Measurements from ENCODE around the gene SHISA9.

The SHISA9 gene

DNA sequence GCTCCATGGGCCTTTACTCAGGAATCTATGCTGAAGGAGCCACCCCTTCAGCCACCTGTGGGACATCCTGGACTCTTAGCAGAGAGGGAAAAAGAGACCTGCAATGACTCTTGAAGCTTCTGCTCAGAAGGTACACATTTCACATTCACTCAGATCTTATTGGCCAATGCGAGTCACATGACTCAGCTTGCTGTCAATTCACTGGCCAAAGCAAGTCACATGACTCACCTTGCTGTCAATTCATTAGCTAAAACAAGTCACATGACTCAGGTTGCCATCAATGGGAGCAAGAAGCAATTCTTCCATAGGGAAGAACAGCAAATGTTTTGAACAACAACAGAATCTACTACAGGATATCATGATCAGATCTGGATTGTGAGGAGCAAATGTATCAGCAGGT lies 233.4 kb downstream of the SHISA9 start:
- no peak for DNase-seq

DNA sequence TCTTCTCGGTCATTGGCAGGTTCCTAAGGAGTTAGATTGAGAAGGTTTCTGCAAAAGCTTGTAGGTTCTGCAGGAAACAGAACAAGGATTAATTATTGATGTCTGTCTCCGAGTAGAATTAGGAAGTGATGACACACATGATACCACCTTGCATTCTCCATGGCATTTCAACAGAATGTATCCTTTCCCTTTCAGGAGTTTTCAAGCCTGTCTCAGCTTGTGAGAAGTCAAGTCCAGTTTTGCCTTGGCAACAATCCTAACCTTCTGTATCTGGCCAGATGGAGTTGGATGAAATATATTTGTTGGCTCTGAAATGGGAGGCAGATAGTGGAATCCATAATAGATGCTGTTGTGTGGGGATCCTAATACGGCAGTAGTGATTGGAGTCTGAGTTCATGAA lies 235.5 kb downstream of the SHISA9 start:
- DNase-seq = no peak

DNA sequence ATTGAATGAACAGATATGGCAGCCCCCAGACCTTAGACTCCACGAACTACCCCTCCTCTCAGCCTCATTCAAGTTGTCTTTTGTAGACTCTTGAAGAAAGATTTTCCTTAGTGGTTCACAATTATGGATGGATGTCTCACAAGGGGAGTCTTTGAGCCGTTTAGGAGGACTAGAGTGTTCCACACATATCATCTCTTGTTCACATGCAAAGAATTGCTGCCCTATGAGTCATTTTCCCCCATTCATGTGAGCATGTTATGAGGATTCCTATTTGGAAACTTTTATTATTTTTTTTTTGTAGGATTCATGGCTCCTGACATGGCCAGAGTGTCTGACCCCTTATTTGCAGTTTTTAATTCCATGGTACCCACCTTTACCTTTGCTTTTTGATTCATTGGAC lies 237.1 kb downstream of the SHISA9 start:
- no peak for DNase-seq

DNA sequence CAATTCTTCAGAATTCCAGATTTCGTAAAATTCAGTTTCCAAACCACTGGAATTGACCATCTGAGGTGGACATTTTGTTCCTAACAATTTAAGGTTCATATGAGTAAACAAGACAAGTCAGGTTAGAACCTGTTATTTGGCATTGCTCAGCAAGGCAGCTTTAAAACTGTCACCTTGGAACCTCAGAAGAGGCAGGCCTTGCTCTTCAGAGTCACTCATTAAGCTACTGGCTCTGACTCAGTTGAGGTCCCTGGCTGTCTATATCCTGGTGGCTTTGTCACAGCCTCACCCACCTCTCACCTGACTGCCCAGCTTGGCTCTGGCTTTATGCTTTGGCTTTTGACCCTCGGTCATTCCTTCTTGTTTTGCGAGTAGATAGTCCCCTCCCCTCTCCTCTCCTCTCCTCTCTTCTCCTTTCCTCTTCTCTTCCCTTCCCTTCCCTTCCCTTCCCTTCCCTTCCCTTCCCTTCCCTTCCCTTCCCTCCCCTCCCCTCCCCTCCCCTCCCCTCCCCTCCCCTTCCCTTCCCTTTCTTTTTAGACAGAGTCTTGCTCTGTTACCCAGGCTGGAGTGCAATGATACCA lies 238.4 kb downstream of the SHISA9 start:
- no peak for DNase-seq

DNA sequence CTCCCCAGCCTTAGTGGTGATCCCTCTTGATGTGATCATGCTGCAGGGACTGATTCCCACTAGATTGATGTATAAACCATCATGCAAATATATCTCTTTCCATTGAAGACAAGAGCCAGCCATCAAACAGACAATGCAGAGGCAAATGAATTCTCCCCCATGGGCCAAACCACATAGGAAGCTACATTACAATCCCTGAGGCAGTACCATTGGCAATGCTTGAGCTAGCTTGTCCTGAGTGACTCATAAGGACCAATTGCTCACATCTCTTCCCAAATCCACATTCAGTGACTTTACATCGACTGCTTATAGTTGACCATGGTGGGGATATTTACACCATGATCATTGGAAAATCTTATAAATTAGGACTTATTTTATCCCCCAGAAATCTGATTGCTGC lies 242.2 kb downstream of the SHISA9 start:
- no peak for DNase-seq

DNA sequence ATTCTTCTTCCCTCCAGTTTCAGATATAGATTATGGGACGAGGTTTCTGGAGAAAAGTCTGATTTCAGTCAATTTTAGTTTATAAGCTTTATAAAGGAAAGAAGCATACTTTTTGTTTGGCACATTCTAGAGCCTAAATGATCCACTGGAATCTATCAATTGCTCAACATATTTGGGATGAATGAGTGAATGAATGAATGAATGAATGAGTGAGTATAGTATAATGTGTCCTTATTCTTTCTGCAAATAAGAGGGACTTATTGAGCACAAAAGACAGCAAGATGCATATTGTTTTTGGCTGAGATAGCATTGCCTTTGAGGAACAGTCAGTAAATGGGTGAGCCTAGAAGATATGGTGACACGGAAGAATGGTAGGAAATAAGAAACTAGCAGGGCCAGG lies 245.4 kb downstream of the SHISA9 start:
- DNase-seq = no peak

DNA sequence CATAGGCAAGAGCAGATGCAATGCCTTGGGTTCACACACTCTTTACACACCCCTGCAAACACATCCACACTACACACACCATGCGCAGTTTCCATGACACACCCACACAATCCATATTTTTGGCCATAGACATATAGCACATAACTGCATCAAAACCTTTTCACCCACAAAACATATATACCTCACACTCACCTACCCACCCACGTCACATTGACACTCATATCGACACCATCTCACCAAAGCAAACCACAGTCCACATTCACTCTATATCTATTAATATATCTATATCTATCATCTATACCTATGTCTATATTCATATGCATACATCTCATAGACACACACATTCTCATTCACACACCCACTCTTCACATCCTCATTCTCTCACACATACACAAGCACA lies 246.9 kb downstream of the SHISA9 start:
- no peak for DNase-seq

DNA sequence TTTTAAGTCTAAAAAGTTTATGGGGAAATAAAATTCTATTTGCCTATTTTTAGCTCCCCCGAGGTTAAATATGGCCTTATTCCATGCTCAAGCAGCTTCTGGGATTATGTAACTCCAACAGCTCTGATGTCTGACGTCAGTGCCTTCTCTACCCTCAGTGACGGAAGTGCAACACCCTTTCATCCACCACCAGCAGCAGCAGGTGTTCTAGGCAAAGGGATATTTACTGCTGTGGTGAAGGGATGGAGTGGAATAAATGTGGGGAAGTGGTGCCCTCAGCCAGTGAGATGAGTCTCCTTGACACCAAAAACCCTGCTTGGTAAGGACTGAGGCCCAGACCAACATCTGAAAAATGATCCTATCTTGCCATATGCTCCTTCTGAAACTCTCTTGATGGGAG lies 247.4 kb downstream of the SHISA9 start:
- no peak for DNase-seq

DNA sequence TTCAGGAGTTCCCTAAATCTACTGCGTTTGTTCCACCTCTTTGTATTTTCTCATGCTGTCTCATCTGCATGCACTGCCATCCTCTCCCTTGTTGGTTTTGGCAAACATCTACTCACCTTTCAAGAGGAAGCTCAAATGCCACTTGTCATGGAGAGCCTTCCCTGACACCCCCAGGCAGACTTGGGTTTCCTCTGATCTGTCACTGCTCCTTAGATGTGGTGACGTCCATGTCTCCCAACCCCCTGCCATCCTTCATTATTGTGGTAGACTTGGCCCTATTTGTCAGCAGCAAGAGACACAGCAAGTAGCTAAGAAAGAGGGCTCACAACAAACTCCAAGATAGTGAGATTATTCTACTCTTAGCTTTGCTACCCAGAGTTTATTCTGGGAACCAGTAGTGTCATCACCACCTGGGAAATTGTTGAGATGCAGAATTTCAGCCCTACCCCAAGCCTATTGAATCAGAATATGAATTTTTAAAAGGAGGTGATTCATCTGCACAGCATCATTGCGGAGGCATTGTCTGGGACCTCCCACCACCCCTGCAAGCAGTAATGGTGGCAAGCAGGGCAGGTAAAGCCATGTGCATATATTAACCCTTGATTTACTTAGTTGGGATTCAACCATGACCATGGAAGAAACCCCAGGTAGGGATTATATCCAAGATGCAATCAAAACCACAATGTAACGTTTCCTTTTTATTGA lies 248.9 kb downstream of the SHISA9 start:
- DNase-seq = no peak

DNA sequence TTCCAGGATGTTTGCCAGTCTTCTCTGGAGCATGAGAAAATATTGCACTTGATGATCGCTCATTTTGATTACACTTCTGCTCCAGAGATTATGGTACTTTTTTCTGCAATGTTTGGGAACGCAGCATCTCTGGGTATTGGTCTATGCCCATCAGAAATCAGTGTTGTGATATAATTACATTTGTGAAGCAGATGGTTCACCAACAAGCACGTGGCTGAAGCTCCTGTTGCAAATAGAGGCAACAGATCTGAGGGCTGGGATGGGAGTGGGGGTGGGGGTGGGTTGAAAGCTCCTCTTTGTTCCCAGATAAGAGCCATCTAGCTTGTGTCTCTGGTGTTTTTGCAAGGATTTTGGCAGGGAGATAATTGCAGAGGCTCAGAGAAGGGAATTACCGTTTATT lies 252.3 kb downstream of the SHISA9 start:
- DNase-seq = no peak

DNA sequence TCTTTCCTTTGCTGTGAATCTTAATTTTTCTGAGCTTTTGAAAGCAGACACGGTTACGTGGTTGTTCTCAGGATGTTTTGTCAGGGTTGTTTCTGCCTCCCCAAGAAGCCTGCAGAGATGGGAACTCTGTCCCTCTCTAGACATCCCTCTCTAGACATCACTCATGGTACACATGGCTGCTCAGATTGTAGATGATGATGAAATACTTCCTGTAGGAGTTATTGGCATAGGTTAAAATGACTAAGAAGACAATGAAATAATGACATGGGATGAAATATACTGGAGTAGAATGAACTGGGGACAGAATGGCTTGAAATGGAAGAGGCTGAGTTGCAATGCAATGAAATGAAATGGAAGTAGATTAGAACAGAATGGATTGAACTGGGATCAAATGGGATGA lies 253.4 kb downstream of the SHISA9 start:
- no peak for DNase-seq

DNA sequence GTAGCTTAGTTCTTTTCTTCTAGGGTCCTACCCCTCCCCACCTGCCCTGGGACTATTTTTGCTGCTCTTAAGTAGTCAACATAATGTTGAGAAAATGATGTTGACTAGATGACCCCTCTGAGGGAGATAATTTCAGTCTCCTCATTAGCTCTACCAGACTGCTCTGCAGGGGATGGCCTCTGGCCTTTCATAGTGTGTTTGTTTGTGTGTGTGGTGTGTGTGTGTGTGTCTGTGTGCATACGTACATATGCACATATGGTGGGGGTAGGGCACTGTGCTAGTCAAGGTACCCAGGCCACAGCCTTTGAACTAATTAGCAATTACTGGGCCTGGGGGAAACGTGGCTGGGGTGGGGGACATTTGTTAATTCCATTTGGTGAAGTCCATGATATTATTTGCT lies 254.0 kb downstream of the SHISA9 start:
- no peak for DNase-seq

DNA sequence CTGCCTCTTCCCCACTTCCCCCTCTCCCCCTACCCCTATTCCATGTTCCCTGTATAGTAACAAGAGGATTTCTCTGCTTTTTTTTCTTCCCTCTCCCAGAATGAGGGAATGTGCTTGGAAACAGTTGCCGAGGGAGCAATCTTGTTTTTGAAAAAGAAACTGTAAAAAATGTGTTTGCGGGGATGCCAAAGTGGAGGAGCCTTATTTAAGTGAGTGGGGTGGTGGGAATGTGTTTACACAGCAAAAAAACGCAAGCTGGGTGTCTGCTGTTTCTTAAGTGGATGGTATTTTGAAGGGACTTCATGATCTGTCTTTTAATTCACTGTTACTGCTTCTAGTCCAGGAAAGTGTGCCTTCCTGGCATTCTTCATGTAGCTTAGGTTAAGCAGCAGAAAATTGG lies 254.4 kb downstream of the SHISA9 start:
- DNase-seq = no peak

DNA sequence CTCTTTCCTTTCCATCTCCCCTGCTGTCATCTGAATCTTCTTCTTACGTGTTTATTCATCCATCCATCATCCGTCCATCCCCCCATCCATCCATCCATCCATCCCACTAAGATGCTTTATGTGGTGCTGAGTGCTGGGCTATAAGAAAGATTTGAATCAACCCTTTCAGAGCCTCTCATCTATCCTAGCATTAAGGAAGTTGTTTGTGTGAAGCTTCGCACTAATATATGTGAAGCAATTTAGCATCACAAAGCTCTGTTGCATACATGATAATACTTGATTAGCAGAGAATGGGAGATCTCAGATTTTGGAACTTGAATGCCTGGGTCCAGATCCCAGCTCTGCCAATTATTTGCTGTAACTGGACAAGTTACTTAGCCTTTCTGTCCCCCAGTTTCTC lies 255.7 kb downstream of the SHISA9 start:
- no peak for DNase-seq

DNA sequence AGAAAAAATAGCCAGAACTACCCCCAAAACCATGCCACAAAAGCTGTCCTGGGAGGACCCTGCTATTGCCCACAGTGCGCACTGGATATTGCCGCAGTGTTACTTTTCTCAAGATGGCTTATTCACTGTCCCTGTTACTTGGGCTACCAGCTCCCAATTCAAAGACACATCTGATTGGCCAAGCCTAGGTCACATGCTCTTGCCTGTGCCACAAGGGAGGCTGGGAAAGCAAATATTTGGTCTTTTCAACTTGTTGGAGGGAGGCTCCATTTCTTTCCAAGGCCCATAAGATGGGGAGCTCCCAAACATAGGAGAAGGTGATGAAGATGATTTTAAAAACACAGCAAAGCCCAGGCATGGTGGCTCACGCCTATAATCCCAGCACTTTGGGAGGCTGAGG lies 257.0 kb downstream of the SHISA9 start:
- DNase-seq = no peak

DNA sequence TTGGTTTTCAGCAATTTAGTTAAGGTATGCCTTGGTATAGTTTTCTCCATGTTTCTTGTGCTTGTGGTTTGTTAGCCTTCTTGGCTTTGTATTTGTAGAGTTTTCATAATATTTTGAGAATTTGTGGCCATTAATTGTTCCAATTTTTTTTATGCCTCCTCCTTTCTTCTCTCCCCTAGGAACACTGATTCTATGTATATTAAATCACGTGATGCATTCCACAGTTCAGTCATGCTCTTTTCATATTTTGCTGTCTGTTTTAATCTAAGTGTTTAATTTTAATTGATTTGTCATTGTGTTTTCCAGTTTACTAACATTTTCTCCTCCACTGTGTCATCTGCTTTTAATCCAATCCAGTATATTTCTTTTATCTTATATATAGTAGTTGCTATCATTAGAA lies 263.6 kb downstream of the SHISA9 start:
- no peak for DNase-seq

DNA sequence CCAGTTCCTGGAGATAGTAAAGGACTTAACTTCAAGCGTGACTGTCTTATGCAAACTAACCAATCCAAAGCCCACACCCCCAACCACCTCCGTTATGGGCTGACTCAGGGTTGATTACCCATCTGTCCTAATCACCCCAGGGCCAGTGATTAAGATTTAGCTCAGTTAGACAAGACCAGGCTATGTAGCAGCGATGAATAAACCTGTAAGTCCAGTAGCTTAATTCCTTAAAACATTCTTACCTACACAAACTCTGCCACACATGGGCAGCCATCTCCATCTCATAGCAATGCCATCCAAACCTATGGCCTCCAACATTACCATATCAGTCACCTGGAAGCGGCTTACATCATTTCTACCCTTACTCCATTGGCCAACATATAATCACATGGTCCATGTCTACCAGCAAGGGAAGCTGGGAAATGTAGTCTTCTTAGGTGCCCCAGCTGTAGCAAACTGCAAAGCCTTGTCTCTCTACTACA lies 266.7 kb downstream of the SHISA9 start:
- no peak for DNase-seq

DNA sequence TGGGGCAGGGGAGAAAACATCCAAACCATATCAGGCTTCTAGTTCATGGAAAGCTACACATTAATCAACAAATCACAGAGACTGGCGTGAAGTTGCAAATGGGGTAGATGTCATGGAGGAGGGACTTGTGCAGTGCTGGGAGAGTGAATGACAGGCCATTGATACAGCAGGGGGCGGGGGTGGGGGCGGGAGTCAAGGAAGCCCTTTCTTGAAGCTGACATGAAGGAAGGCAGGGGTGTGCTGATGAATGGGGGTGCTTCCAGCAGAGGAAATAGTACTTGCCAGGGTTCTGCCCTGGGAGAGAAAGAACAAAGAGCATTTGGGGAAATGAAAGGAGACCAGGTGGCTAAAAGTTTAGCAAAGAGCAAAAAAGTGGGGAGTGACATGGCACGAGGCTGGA lies 269.9 kb downstream of the SHISA9 start:
- DNase-seq = no peak

DNA sequence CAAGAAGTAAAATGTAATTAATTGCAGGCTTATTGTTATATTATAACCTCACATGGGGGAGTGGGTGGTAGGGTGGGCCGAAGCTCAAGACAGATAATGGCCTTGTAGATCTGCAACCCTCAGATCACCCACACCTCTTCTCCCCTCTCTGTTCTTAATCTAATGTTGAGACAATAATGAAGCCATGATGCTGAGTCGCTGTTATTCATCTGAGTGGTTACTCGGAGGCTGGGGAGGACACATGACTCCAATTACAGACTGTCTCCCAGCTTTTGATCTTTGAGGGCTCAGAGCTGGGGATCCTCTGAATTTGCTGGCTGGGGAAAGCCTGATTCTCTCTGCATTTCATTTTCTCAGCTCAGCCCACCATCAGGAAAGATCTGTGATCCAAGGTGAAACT lies 275.3 kb downstream of the SHISA9 start:
- no peak for DNase-seq

DNA sequence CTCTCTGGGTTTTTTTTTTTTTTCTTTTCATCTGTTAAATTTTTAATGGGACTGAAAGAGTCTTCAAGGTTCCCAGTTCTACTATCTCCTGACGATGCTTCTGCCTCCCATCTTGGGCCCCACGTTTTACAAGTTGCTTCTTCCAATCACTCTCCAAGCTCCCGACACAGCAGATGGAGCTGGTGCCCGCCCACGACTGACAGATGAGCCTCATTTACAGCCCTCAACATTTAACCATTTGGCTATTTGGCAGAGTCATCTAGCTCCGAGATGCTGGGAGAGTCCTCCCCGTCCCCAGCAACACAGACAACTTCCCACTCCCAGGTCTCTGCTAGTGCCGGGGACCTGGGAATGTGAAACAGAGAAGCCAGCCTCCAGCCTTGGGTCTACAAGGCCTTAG lies 276.9 kb downstream of the SHISA9 start:
- no peak for DNase-seq

DNA sequence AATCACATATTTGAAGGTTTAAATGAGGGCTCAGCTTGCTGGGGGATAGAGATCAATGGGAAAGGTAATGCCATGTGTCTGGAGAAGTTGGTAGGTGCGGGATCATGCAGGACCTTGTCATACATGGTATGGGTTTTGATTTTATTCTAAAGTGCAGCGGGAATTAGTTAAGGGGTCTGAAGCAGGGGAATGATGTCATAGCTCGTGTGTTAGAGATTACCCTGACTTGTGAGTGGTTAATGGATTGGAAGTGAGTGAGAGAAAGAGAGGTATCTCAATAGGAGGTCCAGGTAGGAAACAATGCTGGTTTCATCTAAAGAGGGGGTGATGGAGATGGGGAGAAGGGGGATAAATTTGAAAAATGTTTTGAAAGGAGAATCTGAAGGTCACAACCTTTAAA lies 280.0 kb downstream of the SHISA9 start:
- no peak for DNase-seq

DNA sequence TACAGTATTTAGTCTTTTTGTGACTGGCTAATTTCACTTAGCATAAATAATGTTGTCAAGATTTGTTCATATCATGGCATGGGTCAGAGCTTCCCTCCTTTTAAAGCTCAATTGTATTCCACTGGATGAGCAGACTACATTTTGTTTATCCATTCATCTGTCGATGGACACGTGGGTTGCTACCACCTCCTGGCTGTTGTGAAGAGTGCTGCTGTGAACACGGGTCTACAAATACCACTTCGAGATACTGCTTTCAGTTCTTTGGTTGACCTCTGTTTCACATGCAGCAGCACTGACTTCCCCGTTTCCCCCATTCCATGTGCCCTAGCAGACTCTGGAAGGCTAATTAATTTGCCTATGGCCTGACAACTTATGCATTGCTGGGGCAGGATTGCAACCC lies 285.4 kb downstream of the SHISA9 start:
- DNase-seq = no peak

DNA sequence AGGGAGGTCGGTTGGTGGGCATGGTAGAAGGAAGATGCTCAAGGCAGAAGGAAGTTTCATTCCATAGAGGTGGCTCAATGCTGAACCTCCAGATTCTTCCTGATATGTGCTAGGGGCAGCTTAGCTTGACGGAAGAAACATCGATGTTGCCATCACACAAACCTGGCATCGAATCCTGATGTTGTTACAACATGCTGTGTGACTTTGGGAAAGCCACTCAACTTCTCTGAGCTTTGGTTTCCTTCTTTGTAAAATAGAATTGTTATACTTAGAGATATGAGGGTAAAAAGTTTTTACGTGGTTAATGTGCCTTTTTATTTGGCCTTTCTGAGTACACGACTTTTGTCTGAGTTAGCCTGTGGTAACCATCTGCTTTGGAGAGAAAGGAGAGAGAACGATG lies 287.9 kb downstream of the SHISA9 start:
- DNase-seq = no peak

DNA sequence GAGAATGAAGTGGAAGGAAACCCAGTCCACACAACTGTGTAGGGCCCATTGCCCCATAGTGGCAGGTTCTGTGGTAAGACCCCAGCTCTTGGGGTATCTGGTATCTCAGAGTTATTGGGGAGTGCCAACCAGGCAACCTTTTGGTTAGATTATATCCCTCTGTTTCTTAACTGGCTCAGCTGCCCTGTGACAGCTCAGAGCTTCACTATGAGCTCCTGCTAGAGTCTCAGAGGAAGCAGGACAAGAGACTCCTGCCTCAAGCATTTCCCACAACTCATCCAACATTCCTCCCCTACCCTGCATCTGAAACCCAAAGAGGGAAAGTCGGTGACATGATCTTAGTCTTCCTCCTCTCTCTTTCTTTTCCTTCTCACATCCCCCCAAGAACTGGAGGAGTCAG lies 292.3 kb downstream of the SHISA9 start:
- DNase-seq = no peak

DNA sequence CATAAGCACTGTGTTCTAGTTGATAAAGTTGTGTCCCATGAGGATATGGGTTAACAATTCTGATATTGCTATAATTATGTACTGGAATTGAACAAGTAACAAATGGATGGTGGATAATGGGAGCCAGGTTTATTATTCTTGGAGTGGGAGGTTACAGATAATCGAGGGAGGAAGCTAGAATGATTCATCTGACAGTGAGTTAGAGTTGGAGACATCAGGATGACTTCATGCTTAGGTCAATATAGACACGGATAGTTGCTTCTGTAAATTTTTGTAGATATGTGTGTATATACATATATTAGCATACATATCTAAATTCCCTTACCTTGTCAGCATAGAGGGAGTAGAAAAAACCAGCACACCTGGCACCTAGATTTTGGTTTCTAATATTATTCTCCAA lies 293.4 kb downstream of the SHISA9 start:
- no peak for DNase-seq

All from CD4-positive, alpha-beta T cell treated with Interleukin-15 for 1 hour (primary cell).